Raji (cell line): Measurements from ENCODE around the gene PTGIS.

Experiments used
- POLR2A ChIP-seq: IDR thresholded peaks from 2 replicates; pipeline ENCODE4 v1.6.1; 2011; ENCODE audit warnings: low read depth, low read length, control low read depth; ENCODE audit not compliant: insufficient read depth

Gene PTGIS

GRCh38 chr20:49510562-49511122 is 57.3 kb downstream of the PTGIS start:
- TF ChIP-seq POLR2A, result no peak

DNA sequence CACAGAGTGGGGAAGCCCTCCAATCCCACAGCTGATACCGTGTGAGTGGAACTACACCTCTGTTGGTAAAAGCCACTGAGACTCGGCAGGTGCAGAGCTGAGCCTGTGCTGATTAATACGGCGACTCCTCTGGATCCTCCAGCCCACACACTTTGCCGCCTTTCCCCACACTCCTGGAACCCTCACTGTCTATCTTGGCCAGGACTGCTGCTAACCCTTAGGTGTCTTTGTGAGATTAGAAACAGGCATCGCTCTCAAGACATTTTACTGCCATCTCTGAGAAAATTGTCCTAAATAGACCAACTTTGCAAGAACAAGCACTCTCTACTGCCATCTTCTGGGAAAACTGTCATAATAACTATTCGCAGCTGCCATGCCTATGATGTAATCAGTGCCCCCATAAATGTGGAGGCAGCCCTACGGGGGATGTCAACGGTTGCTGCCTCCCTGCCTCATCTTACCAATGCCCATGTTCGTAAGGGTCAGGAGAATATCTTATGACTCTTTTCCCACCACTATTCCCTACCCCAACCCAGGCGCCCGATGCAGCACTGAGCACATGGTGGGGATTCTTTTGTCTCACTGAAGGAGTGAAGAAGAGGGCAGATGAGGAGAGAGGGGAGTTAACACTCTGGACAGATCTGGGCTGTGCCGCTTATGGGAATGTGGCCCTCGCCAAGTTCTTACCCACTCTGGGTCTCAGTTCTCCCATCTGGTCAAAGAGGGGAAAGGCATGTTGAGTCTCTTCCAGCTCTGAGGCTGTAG is 59.3 kb downstream of the PTGIS start:
- TF ChIP-seq POLR2A, result no peak

- no peak for TF ChIP-seq POLR2A
Measured at GRCh38 chr20:49507741-49508434, 60.0 kb downstream of the PTGIS start.

GRCh38 chr20:49505518-49505917 is 62.4 kb downstream of the PTGIS start:
- no peak for TF ChIP-seq POLR2A

DNA sequence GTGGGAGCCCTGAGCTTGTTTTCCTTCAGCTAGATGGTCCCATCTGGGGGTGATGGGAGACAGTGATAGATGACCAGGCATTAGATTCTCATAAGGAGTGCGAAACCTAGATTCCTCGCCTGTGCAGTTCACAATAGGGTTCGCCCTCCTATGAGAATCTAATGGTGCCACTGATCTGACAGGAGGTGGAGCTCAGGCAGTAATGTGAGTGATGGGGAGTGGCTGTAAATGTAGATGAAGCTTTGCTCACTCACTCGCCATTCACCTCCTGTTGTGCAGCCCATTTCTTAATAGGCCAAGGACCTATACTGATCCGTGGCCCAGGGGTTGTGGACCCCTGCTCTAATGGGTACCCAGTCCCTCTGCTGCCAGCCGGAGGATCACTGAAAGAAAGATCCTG is 64.8 kb downstream of the PTGIS start:
- no peak for TF ChIP-seq POLR2A

- no peak for TF ChIP-seq POLR2A
Measured at GRCh38 chr20:49501917-49502316, 66.0 kb downstream of the PTGIS start.

GRCh38 chr20:49497398-49497669 is 70.6 kb downstream of the PTGIS start:
- no peak for TF ChIP-seq POLR2A

GRCh38 chr20:49496553-49497397 is 71.2 kb downstream of the PTGIS start:
- no peak for TF ChIP-seq POLR2A

DNA sequence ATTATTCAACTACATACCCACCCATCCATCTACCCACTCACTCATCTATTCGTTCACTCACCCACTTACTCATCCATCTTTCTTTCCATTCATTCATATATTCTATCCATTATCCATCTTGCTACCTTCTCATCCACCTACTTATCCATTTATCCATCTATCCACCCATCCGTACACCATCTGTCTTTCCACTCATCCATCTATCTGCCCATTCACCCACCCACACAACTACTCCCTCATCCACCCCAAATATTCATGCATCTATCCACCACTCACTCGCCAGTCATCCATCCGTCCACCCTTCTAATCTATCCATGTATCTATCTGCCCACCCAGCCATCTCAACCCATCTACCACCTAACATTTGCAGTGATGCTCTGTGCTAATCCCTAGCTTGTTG is 71.9 kb downstream of the PTGIS start:
- TF ChIP-seq POLR2A, result no peak

- no peak for TF ChIP-seq POLR2A
Measured at GRCh38 chr20:49490689-49491088, 77.2 kb downstream of the PTGIS start.

DNA sequence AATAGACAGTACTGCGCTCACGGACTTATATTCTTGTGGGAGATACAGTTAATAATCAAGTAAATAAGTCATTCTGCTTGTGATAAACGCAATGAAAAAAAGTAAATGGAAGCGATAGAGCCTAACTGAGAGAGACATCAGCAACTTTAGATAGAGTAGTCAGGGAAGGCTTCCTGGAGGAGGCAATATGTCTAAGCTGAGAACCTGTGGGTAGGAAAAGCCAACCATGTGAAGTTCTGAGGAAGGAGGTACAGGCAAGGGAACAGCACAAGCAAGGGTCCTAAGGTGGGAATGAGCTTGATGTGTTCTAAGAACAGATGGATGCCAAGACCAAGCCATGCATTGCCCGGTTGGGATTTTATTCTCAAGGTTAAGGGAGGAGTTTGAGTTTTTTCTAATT is 78.2 kb downstream of the PTGIS start:
- TF ChIP-seq POLR2A, result no peak

- no peak for TF ChIP-seq POLR2A
Measured at GRCh38 chr20:49486064-49486463, 81.9 kb downstream of the PTGIS start.

DNA sequence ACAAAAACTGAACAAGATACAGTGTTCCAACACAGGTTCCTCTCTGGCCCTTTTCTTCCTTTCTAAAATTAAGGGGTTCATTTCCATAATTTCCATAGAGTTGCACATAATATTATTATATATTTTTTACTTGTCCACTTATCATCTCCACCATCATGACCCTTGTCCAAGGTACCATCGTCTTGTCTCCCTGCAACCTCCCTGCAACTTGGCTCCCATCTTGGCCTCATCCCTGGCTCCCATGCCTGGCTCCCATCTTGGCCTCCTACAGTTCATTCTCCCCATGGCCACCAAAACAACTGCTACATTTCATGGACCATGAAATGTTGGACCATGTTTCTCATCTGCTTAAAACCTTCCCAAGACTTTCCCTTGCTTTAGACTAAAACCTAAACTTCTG is 82.4 kb downstream of the PTGIS start:
- no peak for TF ChIP-seq POLR2A

DNA sequence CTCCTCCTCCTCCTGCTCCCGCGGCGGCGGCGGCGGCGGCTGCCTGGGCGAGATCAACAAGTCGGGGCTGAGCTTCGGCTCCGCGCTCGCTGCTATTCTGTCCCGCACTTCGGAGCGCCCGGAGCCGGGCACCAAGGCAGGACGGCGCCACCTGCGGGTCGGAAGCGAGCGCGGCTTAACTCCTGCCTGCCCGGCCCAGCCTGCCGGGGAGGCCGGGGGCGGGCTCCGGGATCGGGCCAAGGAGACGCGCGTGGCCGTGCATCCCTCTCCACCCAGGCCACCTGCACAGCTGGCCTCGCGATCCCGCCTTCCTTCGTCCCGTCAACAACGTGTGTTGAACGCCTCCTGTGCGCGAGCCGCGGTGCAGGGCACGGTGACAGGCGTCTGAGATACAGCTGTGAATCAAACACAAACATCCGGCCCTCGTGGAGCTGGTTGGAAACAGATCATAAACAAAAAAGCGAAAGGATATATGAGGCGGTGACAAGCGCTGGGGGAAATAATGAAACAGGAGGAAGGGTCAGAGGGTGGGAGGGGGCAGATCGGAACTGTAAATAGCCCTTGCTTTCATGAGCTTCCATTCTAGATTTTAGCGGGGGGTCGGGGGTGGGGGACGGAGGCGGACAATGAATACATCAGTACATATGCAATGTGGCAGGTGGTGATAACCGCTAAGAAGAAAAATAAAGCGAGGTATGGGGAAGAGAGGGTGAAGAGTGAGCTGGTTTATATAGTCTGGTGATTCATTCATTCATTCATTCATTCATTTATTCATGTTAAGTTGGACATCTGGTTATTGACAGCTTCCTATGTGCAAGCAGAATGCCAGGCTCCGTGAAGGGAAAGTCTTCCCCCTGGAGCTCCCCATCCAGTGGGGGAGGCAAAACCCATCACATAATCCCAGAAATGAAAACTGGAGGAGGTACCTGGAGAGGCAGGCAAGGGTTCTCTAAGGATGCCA is 83.5 kb downstream of the PTGIS start:
- TF ChIP-seq POLR2A, result no peak

DNA sequence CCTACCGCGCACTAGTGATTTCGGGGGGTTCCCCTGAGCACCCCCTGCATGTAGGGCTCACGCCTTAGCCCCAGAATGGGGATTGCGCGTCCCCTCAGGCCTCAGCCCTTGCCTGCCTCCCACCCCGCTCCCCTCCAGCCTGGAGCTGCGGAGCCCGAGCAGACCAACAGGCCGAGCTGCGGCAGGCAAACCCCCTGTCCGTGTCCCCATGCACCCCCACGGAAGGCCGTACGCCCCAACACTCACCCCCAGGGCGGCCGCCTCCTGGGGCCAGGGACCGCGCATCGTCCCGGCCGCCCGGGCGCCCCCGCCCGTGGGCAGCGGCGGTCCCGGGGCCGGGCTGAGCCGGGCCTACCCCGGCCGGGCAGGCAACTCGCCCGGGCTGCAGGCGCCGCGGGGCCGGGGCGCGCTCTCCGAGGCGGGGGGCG is 84.2 kb downstream of the PTGIS start:
- TF ChIP-seq POLR2A, result no peak
